ENCODE measurements around the gene SUSD5.
"Not testable (repeated sequence)": the region's sequence is repeated elsewhere in the genome, so short reads cannot be mapped to it uniquely, and the experiment has no call there.

Gene SUSD5

DNA sequence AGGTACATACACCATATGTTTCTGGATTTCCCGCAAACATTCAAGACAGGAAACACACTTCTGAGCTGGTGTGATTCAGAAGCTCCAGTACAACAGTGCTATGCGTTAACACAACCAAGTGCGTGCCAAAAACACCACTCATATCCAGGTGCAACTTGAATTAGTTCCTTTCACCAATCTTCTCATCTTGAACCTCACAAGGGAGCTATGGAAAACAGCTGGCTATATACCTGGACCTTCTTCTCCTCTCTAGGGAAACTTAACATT is 31.3 kb downstream of the SUSD5 start:
- no peak for DNase-seq

DNA sequence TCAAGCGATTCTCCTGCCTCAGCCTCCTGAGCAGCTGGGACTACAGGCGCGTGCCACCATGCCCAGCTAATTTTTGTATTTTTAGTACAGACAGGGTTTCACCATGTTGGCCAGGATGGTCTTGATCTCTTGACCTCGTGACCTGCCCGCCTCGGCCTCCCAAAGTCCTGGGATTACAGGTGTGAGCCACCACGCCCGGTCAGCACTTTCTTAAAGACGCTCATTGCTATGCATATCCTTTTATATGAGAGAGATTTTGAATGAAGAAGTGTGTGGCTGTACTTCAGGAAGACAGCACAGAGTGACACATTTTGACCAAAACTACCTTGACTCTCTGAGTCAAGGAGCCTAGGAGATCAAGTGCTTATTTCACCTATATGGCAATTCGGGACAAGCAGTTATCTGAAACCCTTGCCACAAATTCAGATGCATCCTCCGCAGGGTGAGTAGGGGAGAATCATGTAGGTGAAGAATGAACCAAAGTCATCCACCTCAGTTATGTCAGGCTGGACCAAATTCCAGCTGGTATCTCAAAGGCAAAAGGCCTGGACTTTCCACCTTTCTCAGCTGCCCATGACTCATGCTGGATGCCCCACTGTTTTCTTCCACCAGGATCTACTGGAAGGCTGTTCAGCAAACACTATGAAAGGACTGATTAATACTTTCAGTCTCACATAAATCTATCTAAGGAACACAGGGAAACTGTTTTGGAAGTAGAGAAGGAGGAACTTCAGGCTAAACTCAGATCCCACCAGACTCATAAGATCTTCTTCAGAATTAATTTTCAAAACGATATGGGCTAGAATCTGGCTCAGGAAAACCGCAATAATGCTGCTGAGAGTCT is 31.9 kb downstream of the SUSD5 start:
- DNase-seq: no peak

DNA sequence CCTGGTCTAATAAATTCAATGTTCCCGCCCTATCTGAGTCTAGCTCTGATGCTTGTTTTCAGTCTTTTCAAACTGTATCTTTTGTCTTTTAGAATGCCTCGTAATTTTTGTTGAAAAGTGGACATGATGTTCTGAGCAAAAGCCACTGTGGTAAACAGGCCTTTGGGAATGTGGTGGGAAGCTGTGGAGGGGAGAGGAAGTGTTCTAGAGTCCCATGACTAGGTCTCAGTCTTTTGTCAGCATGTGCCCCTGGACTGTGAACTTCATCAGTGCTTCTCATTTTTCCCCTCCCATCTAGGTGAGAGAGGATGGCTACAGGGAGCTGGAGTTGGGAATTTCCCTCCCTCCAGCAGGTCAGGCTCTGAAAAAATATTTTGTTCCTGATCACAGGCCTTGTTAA is 33.7 kb downstream of the SUSD5 start:
- no peak for DNase-seq

DNA sequence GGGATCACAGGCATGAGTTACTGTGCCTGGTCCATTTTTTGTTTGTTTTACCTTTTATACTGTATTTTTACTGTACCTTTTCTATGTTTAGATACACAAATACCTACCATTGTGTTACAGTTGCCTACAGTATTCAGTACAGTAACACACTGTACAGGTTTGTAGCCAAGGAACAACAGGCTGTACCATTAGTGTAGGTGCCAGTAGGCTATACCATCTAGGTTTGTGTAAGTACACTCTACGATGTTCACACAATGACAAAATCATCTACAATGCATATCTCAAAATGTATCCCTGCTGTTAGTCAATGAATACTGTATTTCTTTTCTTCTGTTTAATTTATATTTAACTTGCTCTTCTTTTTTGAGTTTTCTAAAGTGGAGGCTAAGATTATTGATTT is 37.0 kb downstream of the SUSD5 start:
- DNase-seq: not testable (repeated sequence)

DNA sequence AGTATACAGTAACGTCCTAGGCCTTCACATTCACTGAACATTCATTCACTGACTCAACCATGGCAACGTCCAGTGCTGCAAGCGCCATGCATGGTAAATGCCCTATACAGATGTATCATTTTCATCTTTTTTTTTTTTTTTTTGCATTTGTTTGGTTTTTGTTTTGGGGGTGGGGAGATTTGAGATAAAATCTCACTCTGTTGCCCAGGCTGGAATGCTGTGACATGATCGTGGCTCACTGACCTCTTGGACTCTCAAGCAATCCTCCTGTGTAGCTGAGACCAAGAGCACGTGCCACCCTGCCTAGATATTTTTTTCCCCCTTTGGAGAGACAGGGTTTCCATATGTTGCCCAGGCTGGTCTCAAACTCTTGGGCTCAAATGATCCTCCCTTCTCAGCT is 37.4 kb downstream of the SUSD5 start:
- no peak for DNase-seq

DNA sequence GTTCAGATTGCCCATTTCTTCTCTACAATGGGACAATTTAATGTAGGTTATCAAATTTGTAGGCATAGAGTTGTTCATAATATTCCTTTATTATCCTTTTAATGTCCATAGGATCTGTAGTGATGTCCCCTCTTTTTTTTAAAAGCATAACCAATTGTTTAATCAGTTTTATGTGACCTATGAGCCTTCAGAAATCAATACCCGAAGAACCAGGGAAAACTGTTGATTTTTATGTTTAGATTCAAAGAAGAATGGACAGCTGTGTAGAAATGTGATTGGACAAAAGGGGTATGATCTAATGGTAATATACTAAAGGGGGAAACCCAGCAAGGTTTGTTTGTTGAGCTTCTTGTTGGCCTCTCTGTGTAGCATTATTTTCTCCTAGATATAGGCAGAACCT is 39.5 kb downstream of the SUSD5 start:
- no peak for DNase-seq

DNA sequence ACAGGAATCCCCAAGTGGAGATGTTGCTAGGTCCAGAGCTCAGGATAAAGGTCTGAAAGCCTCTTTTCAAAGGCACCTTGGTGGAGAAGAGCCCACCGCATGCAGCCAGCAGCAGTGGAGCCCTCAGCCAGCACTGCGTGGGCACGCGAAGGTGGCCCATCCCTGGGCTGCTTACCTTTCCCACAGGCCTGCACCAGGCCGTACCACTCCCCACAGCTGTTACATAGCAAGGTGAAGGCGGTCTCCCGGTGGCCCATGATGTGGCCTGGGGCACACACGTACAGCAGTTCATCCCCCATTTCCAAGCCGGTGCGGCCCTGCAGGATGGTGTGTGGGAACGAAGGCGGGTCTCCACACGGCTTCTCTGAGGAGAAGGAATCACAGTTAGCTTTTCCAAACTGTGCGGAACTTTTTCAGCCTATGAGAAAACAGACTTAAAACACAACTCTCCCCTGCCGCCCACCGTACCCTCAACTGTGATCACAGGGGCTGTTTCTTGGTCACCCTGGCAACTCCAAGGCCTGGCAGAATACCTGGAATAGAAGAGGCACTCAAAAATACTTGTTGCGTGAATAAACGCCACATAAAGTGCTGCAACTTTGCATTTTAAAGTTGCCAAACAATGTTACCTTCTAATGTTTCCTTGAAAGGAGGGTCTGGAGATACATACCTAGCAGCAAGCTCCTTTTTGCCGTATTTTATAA is 43.7 kb downstream of the SUSD5 start:
- DNase-seq: no peak

DNA sequence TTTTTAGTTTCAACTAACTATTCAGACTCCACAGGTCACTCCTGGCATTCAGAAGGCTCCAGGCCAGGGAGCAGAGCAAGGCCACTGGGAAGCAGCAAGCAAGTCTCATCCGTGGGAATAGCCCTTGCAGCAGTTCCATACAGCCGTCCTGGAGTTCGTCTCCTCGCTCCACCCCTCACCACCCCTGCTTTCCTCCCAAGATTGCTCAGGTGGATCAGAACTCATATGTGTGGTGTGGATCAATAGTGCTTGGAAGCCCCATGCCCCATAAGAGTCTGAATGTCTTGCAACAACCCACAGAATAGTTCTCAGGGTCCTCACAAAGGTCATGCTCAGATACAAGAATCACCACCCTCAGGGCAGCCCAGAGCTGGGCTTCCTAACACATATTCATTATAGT is 44.5 kb downstream of the SUSD5 start:
- DNase-seq: no peak

DNA sequence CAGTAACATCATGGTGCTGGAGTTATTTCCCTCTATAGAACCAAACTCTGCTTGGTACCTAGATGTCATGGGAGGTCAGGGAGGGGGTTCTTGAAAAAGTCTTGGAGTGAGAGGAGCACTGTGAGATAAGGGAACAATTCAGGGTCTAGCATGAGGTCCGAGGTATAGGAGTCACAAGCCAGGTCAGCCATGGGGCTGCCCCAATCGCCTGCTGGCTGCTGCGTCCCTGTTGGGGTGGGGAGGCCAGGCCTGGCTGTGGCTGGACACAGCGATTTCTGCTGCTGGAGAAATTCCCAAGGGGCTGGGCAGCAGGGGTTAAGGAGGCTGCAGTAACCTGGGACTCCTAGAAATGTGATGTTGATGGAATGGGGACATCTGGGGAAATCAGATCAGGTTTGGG is 44.9 kb downstream of the SUSD5 start:
- no peak for DNase-seq

DNA sequence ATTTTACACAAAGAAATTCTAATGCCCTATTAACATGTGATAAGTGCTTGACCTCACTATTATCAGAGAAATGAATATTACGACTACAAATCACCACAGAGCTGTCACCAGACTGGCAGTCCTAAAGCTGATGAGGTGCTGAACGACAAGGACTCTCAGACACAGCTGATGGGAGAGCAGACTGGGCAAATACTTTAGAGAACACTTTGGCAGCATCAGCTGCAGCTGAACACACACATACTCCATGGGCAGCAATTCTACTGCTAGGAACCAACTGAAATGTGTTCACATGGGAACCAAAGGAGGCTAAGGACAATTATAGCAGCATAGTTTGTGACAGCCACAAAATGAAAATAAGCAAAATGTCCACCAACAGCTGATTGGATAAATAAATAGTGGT is 45.5 kb downstream of the SUSD5 start:
- DNase-seq: no peak

DNA sequence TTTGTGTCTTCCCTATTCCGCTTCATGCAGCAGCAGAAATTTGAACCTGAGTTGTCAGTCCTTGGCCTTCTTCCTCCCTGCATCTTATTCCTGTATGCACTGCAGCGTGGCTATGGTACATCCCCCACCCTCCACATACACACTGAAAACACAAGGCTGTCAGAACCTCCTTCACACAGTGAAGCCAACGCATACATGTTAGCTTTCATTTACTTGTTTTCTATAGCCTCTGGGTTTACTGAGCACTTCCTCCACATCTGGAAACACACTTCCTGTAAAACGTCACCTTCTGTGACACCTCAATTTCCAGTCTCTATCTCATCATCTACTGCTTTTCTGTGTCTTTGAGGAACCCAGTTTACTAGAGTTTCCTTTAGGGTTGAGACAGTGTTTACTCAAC is 47.0 kb downstream of the SUSD5 start:
- DNase-seq: peak in 1 of 2 donors; percentile 4

DNA sequence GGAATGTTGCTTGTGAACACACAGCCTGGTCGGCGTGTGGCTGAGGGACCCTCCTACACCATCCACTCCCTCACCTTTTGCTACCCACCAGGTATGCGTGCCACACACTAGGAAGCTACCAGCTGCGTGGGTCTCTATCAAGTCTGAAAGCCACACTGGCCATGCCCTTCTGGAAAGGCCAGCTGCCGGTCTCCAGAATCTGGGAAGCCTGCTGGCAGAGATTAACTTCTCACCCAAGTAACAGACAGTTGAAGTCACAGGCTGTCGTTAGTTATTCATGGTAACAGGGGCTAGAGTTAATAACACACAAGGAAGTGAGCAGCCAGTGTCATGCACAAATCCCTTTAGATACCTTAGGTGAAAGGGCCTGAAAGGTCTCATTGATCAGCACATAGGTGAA is 48.1 kb downstream of the SUSD5 start:
- no peak for DNase-seq

DNA sequence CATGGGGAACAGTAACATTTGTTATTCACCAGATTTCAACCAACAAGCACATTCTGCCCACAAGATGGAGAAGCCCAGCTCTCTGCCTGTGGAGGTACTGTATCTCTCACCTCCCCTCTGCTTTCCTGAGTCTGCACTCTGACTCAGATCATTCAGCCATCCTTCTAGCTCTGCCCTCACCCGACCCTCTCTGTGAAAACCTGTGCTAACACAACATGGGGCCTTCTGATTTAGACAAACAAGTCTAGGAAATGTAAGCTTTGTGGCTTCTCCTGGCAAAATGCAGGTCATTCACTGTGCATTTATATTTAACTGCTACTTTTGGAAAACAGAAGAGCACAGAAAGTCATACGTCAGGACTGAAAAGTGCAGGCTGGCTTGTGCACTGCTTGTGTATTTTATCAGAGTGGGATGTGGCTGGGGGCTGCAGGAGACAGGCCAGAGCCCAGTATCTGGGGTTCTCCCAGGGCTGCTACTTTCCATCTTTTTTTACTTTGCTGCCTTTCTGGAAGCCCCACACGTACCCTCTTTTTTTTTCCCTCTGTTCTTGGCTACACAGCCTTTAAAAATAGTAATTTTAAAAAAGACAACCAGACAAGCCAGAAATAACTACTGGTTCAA is 50.8 kb downstream of the SUSD5 start:
- no peak for DNase-seq

DNA sequence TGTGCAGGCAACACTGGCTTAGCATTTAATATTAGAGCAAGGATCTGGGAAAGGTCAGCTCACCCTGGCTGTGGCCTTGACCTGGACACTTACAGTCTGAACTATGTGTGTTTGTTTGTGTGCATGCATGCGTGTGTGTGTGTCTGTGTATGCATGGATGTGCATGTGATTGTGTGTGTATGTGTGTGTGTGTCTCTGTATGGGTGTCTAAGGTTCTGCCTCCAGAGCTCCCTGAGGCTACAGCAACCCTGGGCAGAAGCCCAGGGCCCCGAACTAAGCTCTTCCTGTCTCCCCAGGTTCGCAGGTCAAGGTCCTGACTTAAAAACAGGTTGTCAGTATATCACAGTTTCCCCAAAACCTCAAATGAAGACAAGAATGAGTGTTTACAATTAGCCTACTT is 51.3 kb downstream of the SUSD5 start:
- DNase-seq: no peak

DNA sequence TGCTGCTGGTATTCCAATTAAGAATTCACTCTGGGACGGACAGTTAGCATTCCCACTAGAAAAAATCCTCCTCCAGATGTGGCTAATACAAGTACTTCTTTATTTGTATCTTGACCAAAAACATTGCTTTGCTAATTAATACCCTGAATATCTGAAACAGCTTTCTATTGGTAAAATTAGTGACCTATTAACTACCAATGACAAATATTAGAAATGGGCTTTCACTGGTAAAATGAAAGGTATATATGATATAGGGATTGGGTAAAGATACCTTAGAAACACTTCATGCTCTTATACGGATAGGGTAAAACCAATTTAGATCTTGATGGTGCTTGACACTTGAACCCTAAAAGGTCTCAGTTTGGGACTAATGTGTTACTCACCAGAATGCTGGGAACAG is 52.5 kb downstream of the SUSD5 start:
- no peak for DNase-seq

DNA sequence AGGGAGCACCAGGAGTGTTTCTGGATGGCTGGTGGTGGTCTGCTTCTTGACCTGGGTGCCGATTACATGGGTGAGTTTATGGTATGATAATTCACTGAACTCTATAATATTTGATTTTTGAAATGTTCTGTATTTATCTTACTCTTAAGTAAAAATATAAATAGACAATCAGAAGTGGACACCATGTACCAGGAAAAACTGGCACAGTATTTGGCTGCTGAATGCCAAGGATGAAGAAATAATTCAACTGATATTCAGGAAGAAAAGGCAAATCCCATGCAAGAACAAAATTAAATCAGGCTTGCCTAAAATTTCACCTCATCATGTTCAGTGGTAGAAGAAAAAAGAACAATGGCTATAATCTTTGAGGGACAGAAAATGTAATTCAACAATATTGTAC is 53.2 kb downstream of the SUSD5 start:
- DNase-seq: no peak

DNA sequence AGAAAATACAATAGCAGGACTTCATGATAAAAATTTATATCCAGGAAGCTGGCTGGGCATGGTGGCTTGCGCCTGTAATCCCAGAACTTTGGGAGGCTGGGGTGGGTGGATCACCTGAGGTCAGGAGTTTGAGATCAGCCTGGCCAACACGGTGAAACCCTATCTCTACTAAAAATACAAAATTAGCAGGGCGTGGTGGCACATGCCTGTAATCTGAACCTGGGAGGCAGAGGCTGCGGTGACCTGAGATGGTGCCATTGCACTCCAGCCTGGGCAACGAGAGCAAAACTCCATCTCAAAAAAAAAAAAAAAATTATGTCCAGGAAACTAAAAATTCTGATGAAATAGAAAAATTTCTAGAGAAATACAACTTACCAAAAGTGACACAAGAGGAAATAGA is 56.0 kb downstream of the SUSD5 start:
- DNase-seq: not testable (repeated sequence)

DNA sequence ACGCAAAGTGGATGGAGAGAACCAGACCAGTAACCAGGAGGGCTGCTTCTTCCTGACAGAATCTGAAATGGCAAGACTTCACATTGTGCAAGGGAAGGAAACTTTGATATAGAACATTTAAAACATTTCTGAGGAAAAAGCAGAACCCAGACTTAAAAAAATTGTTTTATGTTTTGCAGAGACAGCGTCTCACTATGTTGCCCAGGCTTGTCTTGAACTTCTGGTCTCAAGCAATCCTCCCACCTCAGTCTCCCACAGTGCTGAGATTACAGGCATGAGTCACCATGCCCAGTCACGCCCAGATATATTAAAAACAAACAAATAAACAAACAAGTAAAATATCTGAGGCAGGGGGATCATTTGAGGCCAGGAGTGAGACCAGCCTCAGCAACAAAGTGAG is 58.6 kb downstream of the SUSD5 start:
- DNase-seq: no peak

DNA sequence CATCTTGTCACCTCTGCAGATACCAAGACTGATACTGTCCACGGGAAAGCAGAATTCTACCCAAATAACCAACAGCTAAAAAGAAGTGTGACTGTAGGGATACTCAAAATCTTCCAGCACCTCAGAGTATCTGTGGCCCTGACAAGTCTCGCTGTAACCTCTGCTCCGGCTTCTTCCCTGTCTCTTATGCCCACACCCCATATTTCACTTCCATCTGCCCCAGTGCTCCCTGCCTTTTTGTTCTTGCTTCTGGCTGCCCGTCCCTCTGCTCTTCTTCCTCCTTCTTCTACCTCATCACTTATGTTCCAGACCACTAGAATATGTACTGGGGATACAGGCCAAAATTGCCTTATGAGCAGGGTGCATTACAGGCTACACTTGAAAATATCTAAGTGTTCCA is 59.4 kb downstream of the SUSD5 start:
- no peak for DNase-seq

DNA sequence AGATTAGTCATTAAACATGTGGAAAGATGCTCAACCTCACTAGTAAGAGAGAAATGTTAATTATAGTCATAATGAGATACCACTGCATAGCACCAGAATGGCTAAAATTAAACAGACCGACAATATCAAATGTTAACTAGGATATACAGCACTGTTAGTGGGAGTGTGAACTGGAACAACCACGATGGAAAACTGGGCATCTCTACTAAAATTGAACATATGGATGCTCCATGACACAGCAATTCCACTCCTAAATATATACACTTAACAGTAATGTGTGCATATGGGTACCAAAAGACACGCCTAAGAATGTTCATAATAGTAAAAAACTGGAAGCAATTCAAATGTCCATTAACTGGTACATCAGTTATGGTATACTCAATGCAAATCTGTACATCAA is 63.3 kb downstream of the SUSD5 start:
- DNase-seq: no peak

DNA sequence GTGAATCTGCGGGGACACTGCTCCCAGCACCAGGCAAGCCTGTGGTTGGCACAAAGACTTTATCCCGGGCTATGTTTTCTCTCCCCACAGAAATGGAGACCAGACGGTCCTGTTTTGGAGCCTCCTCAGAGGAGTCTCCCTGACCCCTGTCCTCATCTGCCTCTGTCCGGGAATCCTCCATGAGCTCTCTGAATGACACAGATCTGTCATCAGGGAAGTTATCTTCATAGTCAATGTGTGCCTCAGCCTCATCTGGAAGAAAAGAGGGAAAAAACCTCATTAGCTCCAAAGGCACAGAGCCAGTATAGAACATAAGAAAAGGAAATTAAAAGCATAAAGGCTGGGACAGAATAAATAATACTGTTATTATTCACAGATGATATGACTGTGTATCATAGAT is 64.8 kb downstream of the SUSD5 start:
- no peak for DNase-seq

DNA sequence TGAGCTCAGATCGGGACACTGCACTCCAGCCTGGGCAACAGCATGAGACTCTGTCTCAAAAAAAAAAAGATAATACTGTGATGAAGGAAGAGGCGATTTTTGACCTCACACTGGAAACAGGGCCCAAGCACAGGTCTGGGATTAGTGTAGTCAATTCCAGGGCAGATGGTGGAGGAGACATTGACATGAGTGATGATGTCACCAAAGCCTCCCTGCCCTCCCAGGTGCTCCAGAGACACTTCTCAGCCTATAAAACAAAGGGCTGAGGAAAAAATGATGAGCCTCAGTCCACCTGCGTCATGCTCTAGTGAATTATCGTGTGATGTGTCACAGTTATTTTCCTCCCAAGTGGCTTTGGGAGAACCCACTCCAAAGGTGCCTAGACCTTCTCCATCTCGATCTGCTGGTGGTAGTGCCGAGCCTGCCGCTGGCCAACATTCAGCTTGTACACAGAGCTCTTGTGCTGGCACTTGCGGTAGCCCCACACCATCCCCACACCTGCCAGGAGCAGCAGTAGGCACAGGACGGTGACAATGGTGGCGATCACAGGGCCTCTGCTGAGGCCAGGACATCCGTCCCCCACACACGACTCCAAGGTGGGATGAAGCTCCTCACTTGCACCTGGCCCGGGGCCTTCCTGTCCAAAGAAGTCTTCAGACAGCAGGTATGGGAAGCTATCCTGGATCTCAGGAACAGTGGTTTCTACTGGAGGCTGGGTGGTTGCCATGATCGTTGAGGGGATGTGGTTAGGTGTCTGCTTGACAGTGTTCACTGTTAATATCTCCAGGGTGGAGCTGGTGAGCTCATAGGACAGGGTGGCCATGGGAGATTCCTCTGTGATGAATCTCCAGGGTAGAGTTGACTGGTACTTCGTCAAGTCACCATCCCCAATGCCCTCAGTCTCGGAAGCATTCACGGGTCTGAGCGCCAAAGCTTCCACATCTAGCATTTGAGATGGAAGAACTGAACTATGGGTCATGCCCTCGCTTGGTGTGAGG is 65.9 kb downstream of the SUSD5 start:
- DNase-seq: no peak

DNA sequence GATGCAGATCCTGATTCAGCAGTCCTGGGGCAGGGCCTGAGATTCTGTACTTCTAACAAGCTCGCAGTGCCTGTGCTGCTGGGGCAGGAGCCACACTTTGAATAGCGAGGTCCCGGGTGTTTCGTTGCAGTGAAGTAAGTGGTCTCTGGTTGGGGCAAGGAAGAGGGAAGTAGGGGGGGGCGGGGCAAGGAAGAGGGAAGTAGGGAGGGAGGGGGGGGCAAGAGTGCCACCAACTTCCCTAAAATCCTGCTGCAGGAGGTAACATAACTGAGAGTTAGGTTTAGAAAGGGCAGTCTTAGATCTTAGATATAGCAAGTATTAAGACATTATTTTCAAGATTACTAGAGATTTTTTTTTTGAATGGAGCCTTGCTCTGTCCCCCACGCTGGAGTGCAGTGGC is 69.3 kb downstream of the SUSD5 start:
- no peak for DNase-seq
